Peyer's patch (tissue), 4 donors: ENCODE data around the gene RNU6-1.

Source experiments
- CTCF ChIP-seq, 6 experiments: fragments of 450-650 bp in 4 of 6; fragments of 200-600 bp in 2 of 6; sonication (generic) in 1 of 6; IDR thresholded peaks; one replicate each; pipeline ENCODE4 v1.5.1; 2017 to 2019; ENCODE audit warnings: antibody characterized with exemption in 6 of 6, mild to moderate bottlenecking in 3 of 6, moderate library complexity in 1 of 6
- POLR2A ChIP-seq, 2 donors: fragments of 450-650 bp; IDR thresholded peaks; one replicate each; pipeline ENCODE4 v1.5.1; 2017; ENCODE audit warnings: antibody characterized with exemption in 2 of 2, mild to moderate bottlenecking in 2 of 2, moderate library complexity in 2 of 2

- TF ChIP-seq CTCF (IDR thresholded peaks at IDR 0.05) (no peak), POLR2A (IDR thresholded peaks at IDR 0.05) (no peak)
Observed at GRCh38 chr15:67820122-67820991, 19.5 kb downstream of the RNU6-1 start.
